SKM-1 treated with dmso at 0.1 percent for 144 hours (cell line): ENCODE measurements around the gene PUS1.

ENCODE experiments used
- DNase-seq: peaks from one replicate; lab custom pipeline; 2025; ENCODE audit not compliant: unreplicated experiment; lab: John Stamatoyannopoulos, UW

Gene PUS1

GRCh38 chr12:131915823-131916222, 13.3 kb upstream of the PUS1 start:
- DNase-seq = no peak

- DNase-seq = no peak
Measured at GRCh38 chr12:131916306-131917138, 12.6 kb upstream of the PUS1 start.

GRCh38 chr12:131917139-131917710, 11.9 kb upstream of the PUS1 start:
- DNase-seq = no peak

GRCh38 chr12:131917711-131918306, 11.3 kb upstream of the PUS1 start:
- no peak for DNase-seq

- DNase-seq = no peak
Measured at GRCh38 chr12:131918311-131919050, 10.6 kb upstream of the PUS1 start.

- DNase-seq = no peak
Measured at GRCh38 chr12:131919051-131919347, 10.1 kb upstream of the PUS1 start.

GRCh38 chr12:131919366-131920156, 9.5 kb upstream of the PUS1 start:
- DNase-seq = no peak

GRCh38 chr12:131920157-131920508, 8.9 kb upstream of the PUS1 start:
- no peak for DNase-seq

- DNase-seq = no peak
Measured at GRCh38 chr12:131920902-131921840, 7.9 kb upstream of the PUS1 start.

- DNase-seq = no peak
Measured at GRCh38 chr12:131921866-131922769, 7.0 kb upstream of the PUS1 start.

- DNase-seq = no peak
Measured at GRCh38 chr12:131922772-131923171, 6.3 kb upstream of the PUS1 start.

- no peak for DNase-seq
Measured at GRCh38 chr12:131923260-131923659, 5.8 kb upstream of the PUS1 start.

- no peak for DNase-seq
Measured at GRCh38 chr12:131927110-131928079, 1.7 kb upstream of the PUS1 start.

GRCh38 chr12:131928080-131928710, 881 bp upstream of the PUS1 start:
- DNase-seq = no peak

- DNase-seq = no peak
Measured at GRCh38 chr12:131929581-131930456, 743 bp downstream of the PUS1 start.

GRCh38 chr12:131930510-131930909, 1.4 kb downstream of the PUS1 start:
- DNase-seq = no peak
